Measurements from ENCODE around the gene IGF2BP3.
"Not testable (repeated sequence)": the region's sequence is repeated elsewhere in the genome, so short reads cannot be mapped to it uniquely, and the experiment has no call there.

Gene IGF2BP3

GRCh38 chr7:23336799-23337283 is 133.4 kb downstream of the IGF2BP3 start:
- no peak for DNase-seq

- no peak for DNase-seq
Measured at GRCh38 chr7:23336086-23336485, 134.2 kb downstream of the IGF2BP3 start.

GRCh38 chr7:23335621-23336020 is 134.7 kb downstream of the IGF2BP3 start:
- no peak for DNase-seq

- DNase-seq: no peak
Measured at GRCh38 chr7:23335136-23335535, 135.2 kb downstream of the IGF2BP3 start.

- DNase-seq: no peak
Measured at GRCh38 chr7:23334482-23335056, 135.7 kb downstream of the IGF2BP3 start.

GRCh38 chr7:23333671-23334246 is 136.5 kb downstream of the IGF2BP3 start:
- no peak for DNase-seq

- no peak for DNase-seq
Measured at GRCh38 chr7:23332910-23333612, 137.2 kb downstream of the IGF2BP3 start.

- no peak for DNase-seq
Measured at GRCh38 chr7:23332193-23332592, 138.1 kb downstream of the IGF2BP3 start.

- no peak for DNase-seq
Measured at GRCh38 chr7:23331132-23331531, 139.2 kb downstream of the IGF2BP3 start.

- no peak for DNase-seq
Measured at GRCh38 chr7:23315366-23315765, 154.9 kb downstream of the IGF2BP3 start.

- not testable (repeated sequence) for DNase-seq
Measured at GRCh38 chr7:23312141-23312540, 158.2 kb downstream of the IGF2BP3 start.

- DNase-seq: no peak
Measured at GRCh38 chr7:23308754-23309153, 161.5 kb downstream of the IGF2BP3 start.

- no peak for DNase-seq
Measured at GRCh38 chr7:23306936-23307521, 163.3 kb downstream of the IGF2BP3 start.

GRCh38 chr7:23299770-23300300 is 170.5 kb downstream of the IGF2BP3 start:
- DNase-seq: no peak

- peak; percentile 96 for DNase-seq
Measured at GRCh38 chr7:23298885-23299769, 171.2 kb downstream of the IGF2BP3 start, which contains the start of gene MALSU1. TSS of gene MALSU1 (plus strand) at chr7:23299339. CDS start at chr7:23299353, 14 bp downstream.

- peak; percentile 33 for DNase-seq
Measured at GRCh38 chr7:23298141-23298881, 172.0 kb downstream of the IGF2BP3 start.

GRCh38 chr7:23295401-23295697 is 174.9 kb downstream of the IGF2BP3 start:
- no peak for DNase-seq

- no peak for DNase-seq
Measured at GRCh38 chr7:23294549-23295400, 175.5 kb downstream of the IGF2BP3 start.

- DNase-seq: no peak
Measured at GRCh38 chr7:23293500-23294073, 176.7 kb downstream of the IGF2BP3 start.

- DNase-seq: no peak
Measured at GRCh38 chr7:23292623-23293022, 177.7 kb downstream of the IGF2BP3 start.
